ENCODE data around the gene DNAJC11.
"Not testable (repeated sequence)": the region's sequence is repeated elsewhere in the genome, so short reads cannot be mapped to it uniquely, and the experiment has no call there.

DNAJC11 gene, protein sequence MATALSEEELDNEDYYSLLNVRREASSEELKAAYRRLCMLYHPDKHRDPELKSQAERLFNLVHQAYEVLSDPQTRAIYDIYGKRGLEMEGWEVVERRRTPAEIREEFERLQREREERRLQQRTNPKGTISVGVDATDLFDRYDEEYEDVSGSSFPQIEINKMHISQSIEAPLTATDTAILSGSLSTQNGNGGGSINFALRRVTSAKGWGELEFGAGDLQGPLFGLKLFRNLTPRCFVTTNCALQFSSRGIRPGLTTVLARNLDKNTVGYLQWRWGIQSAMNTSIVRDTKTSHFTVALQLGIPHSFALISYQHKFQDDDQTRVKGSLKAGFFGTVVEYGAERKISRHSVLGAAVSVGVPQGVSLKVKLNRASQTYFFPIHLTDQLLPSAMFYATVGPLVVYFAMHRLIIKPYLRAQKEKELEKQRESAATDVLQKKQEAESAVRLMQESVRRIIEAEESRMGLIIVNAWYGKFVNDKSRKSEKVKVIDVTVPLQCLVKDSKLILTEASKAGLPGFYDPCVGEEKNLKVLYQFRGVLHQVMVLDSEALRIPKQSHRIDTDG

DNA sequence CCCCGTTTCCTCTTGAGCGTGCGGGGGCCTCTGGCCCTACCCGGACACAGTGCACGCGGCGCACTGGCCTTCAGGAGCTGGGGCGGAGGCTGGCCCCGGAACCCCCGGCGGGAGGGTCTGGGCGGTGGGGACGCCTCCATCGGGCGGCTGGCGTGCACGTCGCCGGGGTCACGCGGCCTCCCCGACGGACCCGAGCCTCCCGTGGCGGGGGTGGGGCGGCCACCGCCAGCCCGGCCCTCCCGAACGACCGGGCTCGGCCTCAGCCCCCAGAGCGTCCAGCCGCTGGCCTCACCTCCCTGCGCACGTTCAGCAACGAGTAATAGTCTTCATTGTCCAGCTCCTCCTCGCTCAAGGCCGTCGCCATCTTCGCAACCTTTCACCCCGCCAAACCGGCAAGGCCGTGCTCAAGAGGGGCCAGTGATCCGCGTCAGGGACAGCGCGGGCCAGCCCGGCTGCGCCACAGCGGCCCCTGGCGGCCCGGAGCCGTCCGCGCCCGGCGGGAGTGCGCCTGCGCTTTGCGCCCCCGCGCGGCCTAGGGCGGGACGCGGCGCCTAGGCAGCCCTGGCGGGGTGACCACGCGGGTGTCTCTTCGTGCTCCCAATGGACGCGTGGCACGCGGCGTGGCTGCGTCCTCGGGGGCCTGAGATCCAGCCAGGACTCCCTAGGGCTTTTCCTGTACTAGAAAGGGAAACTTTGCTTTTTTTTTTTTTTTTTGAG is at the start of gene DNAJC11:
Gene DNAJC11 (minus strand): TSS at position 380 of the 717 bp plus-strand sequence. CDS start 16 bp downstream, at position 364.
- DNase-seq (ENCODE audit: low read depth in 2 of 2): peak; percentile 70 to 73

DNA sequence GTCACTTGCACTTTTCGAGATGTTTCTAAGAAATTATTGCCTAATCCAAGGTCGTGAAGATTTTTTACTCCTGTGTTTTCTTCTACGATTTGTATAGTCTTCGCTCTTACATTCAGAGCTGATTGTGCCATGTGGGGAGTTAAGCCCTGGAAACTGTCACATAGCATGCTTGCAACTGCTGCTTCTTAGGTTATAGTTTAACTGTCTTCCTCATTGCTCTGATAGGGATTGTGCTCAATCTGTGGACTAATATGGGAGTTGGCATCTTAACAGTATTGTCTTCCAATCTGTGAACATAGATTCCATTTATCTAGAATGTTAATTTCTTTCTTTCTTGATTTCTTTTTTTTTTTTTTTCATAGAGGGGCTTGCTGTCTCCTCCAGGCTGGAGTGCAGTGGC is 48.9 kb upstream of the DNAJC11 start:
- no peak for DNase-seq (ENCODE audit: low read depth in 2 of 2)

DNA sequence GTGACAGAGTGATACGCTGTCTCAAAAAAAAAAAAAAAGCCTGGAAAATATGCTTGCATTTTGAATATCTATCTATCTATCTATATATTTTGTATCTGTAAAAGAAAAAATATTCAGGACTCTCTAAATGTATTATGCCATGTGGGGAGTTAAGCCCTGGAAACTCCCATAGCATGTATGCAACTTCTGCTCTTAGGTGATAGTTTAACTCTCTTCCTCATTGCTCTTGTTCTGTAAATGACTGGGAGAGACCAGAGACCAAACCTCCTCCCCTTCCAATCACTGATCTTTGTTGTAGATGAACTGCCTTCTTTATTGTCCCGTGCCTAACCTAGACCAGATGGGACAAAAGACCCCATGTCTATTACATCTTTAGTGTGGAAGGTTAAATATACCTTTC is 46.1 kb upstream of the DNAJC11 start:
- DNase-seq (ENCODE audit: low read depth in 2 of 2): no peak

DNA sequence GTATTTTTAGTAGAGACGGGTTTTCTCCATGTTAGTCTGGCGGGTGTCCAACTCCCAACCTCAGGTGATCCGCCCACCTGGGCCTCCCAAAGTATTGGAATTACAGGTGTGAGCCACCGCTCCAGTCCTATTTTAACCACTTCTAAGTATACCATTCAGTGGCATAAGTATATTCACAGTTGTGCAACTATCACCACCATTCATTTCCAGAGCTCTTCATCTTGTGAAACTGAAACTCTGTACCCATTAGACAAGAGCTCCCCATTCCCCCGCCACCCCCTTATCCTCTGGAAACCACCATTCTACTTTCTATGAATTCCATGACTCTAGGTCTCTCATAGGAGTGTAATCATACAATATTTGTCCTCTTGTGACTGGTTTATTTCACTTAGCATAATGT is 43.5 kb upstream of the DNAJC11 start:
- no peak for DNase-seq (ENCODE audit: low read depth in 2 of 2)

DNA sequence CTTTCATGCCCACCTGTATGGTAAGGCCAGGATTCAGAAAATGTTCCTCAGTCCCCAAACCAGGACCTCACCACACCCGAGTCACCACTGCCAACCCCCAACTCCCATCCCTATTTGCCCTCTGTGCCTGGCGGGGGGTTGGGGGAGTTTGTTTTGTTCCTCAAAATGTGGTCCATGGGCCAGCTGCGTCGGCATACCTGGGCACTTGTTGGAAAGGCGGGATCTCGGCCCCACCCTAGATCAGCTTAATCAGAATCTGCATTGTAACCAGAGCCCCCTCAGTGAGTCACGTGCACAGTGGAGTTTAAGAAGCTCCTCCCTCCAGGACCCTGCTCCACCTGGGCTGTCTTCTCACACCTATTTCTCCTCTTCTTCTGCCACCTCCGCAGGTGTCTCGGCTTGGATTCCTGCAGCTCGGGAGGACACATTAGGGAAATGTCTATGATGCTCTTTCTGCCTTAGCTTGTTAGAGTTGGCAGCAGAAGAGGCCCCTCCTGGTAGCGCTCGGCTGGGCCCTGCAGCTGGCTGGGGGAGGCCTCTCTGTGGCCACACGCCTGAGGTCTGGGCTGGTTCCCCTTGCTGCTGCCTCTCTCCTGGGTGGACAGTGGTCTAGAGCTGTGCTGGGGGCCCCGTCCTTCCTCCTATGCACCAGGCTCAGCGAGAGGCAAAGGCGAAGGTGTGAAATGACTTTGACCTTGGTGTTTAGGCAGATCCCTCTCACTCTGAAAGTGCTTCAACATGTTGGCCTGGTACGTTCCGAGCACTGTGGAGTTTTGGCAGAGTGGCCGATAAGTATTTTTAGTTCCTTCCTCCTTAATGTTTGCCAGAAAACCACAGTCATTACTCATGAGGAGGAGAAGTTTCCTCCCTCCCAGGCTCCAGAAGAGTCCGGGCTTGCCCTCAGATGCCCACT is 41.8 kb upstream of the DNAJC11 start:
- peak; percentile 55 to 56 for DNase-seq (ENCODE audit: low read depth in 2 of 2)

DNA sequence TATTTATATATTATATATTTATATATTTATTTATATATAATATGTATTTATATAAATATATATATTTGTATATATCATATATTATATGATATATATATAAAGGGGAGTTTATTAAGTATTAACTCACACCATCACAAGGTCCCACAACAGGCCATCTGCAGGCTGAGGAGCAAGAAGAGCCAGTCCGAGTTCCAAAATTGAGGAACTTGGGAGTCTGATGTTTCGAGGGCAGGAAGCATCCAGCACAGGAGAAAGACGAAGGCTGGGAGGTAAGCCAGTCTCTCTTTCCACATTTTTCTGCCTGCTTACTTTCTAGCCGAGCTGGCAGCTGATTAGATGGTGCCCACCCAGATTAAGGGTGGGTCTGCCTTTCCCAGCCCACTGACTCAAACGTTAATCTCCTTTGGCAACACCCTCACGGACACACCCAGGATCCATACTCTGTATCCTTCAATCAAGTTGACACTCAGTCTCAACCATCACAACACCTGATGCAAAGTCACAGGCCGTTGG is 41.1 kb upstream of the DNAJC11 start:
- DNase-seq (ENCODE audit: low read depth in 2 of 2): not testable (repeated sequence)

DNA sequence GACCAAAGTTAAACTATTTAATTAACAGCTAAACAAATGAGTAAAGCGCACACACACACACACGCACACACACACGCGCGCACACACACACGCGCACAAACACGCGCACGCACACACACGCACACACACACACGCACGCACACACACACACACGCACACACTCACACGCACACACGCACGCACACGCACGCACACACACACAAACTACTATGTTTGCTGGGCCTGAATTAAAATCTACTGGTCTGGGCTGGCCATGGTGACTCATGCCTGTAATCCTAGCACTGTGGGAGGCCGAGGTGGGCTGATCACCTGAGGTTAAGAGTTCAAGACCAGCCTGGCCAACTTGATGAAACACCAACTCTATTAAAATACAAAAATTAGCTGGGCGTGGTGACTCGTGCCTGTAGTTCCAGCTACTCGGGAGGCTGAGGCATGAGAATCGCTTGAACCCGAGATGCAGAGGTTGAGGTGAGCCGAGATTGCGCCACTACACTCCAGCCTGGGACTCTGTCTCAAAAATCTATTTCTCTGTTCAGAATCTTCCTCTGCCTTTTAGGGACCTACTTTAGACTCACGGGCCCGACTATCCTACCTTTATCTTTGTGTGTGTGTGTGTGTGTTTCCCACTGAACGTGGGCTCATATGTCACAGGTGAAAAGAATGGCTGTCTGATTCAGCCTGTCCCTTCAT is 37.5 kb upstream of the DNAJC11 start:
- DNase-seq (ENCODE audit: low read depth in 2 of 2): no peak

DNA sequence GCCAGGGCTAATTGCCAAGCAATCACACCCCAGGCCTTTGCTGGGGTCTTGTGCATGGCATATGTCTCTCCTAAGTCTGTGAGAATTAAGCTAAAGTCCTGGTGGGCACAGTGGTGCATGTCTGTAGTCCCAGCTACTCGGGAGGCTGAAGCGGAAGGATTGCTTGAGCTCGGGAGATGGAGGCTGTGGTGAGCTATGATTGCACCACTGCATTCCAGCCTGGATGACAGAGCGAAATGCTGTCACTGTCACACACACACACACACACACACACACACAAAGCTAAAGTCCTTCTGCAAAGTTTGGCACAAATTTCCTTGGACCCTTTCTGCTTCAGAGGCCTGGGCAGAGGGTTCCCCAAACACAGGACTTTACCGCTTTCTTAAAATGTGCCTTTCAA is 31.3 kb upstream of the DNAJC11 start:
- DNase-seq (ENCODE audit: low read depth in 2 of 2): no peak

DNA sequence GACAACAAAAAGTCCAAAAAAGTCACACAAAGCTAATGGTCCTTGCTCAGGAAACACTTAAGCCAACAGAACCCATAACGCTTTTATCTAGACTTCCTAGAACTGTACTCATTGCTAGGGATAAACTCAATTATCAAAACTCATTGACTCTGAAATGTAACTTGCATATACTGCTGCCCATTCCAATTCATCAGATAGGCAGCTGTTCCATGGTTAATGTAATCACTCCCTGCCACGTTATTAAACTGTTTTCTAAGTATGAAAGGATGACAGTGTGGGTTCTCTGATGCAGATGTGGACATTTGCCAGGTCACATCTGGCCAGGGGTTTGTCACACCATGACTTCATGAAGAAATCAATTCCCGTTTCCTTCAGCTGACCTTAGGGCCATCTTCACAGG is 30.3 kb upstream of the DNAJC11 start:
- DNase-seq (ENCODE audit: low read depth in 2 of 2): no peak

DNA sequence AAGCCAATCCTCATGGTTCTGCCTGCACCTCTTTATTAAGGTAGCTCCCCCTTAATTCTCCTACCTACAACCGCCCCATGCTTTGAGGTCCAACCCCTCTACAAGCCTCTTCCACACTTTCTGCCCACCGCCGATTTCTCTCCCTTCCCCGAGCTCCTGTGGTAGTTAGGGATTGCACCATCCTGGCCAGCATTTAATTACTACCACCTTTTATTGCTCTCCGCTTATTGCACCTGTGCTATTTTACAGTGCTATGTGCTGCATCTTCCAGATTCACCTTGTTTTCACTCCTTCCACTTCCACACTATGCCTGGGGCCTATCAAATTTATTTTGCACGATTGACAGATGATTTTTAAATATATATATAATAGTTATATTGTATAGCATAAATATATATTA is 29.3 kb upstream of the DNAJC11 start:
- no peak for DNase-seq (ENCODE audit: low read depth in 2 of 2)

DNA sequence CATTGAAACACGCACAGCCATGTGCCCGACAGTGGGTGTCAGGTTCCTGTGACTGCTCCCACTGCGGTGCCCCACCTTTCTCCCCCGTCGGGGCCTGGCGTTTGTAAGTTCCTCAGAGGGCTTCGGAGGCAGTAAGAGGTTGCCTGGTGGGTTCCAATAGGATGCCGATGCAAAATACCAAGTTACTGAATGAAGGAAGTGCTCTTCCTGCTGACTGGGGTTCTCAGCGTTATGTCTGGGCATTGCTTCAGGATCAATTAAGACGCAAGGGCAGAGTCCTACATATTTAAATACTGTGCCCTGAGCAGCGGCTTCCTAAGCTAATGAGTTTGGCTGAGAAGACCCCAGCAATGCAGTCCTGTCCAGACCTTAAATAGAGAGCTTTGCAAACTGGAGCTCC is 28.9 kb upstream of the DNAJC11 start:
- no peak for DNase-seq (ENCODE audit: low read depth in 2 of 2)

DNA sequence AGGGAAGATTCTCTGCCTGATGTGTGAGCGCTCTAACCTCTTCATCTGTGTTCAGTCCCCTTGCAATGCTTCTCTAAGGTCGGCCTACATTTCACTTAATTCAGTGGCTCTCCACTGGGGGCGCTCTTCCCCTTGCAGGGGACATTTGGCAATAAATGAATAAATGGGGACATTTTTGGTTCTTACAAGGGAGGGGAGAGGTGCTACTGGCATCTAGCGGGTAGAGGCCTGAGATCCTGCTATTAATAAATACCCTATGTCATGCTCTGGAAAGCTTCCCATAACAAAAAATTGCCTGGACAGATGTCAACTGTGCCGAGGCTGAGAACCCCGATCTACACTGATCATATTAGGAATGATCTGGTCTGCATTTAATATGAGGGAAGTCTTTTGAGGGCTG is 25.9 kb upstream of the DNAJC11 start:
- DNase-seq (ENCODE audit: low read depth in 2 of 2): no peak

DNA sequence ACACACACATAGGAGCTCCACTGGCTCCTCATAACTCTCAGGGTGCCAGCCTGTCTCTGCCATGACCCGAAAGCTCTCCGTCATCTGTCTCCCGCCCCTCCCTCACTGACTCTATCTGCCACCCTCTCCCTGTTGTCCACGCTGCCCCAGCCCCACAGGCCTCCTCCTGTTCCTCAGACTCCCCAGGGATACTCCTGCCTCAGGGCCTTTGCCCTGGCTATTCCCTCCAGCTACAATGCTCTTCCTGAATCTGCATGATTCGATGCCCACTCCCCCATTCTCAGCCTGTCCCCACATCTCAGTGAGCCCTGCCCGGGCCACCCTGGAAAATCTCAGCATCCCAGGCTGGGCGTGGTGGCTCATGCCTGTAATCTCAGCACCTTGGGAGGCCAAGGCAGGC is 24.6 kb upstream of the DNAJC11 start:
- DNase-seq (ENCODE audit: low read depth in 2 of 2): no peak

DNA sequence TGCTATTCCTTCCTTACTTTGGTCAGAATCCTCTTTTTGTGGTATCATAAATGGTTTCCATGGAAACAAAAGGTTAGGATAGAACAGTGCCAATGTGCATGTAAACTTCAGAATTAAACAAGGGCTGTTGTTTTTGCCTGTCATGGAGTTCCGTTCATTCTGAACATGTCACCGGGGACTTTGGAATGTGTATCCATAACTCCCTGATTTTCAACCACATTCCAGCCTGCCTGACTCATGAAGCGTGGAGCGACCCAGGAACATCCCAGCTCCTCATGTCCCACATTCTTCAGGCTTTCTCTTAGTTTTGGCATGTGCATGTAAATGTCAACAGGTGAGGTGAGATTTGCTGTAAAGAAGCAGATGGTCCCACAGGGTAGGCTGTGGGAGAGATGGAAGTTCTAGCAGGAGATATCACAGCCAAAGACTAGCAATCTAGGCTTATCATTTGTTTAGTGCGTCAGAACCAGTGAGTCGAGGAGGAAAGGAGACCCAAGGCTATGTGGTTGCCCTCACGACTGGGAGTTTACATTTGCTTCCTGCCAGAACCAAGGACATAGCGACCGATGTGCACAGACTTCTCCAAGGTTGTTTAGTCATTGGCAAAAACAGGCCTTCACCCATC is 23.0 kb upstream of the DNAJC11 start:
- peak; percentile 71 to 73 for DNase-seq (ENCODE audit: low read depth in 2 of 2)

DNA sequence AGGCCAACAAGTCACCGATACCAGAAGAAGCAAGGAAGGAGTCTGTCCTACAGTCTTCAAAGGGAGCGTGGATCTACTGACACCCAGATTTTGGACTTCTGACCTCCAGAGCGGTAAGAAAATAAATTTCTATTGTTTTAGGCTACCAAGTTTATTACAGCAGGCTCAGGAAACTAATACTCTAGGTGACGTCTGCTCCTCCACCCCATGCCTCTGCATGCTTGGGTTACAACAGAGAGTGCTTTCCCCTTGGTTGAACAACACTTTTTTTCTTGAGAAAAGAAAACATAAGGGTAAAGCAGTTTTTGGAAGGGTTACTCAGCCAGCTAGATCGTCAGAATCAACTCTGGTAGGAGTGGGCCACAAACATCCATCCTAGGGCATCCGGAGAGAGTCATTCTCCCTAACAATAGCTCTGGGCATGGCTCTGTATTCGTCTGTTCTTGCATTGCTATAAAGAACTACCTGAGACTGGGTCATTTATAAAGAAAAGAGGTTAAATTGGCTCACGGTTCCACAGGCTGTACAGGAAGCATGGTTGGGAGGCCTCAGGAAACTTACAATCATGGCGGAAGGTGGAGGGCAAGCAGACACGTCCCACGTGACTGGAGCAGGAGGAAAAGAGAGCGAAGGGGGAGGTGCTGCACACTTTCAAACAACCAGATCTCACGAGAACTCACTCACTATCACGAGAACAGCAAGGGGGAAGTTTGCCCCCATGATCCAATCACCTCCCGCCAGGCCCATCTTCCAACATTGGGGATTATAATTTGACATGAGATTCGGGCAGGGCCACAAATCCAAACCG is 22.2 kb upstream of the DNAJC11 start:
- DNase-seq (ENCODE audit: low read depth in 2 of 2): no peak

DNA sequence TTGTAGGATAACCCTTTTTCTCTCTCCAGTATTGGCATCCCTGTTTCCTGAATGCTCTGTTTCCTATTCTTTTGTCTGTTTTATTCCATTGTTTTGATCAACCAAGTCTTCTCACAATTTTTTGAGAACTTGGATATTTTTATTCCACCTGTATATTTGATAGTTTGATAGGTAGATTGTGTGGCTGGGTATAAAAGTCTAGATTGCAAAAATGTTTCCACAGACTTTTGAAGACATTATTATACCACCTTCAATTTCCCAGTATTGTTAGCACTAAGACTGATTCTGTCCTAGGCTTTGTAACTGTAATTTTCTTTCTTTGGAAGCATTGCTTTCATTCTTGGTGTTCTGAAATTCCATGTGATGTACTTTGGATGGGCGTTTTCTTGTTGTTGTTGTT is 9.6 kb upstream of the DNAJC11 start:
- no peak for DNase-seq (ENCODE audit: low read depth in 2 of 2)

DNA sequence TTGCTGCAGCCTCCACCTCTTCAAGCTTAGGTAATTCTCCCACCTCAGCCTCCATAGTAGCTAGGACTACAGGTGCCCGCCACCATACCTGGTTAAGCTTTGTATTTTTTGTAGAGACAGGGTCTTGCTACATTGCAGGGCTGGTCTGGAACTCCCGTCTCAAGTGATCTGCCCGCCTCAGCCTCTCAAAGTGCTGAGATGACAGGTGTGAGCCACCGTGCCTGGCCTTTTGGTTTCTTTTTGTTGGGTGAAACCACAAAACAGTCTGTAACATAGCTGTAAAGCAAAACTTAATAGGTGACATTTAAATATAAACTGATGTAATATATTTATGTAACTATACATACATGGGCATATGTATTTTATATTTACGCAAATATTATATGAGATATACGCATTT is 3.1 kb upstream of the DNAJC11 start:
- no peak for DNase-seq (ENCODE audit: low read depth in 2 of 2)

DNA sequence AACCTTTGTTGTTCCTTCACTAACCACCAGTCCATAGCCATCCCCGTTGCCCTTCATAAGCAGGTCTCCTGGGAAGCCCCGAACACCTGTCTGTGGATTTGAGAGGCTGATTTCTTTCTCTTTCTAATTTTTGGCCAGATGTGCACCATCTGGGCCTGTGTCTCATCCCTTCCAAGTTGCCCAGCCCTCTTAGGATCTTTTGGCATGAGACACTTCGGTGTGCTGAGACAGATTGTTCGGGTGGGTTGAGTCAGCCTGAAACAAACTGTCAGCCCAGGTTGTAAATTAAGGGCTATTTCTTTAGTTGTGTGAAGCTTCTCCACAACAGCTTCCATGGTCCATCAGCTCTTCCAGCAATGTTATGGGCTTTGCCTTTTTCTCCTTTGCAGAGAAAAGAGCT is 1.4 kb upstream of the DNAJC11 start:
- DNase-seq (ENCODE audit: low read depth in 2 of 2): no peak

DNA sequence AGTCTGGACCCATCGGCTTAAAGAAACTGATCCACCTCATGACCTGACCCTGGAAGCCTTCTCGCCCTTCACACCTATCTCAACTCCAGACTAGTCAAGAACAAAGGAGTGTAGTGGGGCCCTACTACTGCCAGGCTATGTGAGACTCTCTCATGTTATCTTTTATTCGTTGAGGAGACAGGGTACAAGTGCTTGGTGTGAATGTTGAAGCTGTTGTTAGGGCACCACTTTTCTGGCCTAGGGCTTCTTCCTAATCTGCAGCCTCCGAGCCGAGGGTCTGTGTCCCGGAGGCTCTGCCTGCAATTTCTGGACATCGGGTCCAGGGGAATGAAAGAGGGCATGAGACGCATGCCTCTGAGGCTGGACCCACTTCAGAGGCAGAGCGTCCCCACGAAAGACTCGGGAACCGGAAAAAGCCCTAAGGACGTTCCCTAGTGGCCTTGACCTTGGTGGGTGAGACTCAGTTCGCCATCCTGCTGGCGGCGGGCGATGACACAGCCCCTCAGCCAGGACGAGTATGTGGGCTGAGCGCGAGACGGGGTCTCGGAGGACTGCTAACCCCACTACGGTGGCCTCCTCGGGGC is 671 bp downstream of the DNAJC11 start:
- DNase-seq (ENCODE audit: low read depth in 2 of 2): no peak

All from fibroblast of skin of left quadriceps (primary cell).